ENCODE data around the gene WDR62.

The WDR62 gene

GRCh38 chr19:36103040-36103626, 48.4 kb downstream of the WDR62 start:
- DNase-seq (ENCODE audit: low read depth), result no peak
- H3K4me3 ChIP-seq (ENCODE audit: low read depth, low read length), result no peak overlapping the region

DNA sequence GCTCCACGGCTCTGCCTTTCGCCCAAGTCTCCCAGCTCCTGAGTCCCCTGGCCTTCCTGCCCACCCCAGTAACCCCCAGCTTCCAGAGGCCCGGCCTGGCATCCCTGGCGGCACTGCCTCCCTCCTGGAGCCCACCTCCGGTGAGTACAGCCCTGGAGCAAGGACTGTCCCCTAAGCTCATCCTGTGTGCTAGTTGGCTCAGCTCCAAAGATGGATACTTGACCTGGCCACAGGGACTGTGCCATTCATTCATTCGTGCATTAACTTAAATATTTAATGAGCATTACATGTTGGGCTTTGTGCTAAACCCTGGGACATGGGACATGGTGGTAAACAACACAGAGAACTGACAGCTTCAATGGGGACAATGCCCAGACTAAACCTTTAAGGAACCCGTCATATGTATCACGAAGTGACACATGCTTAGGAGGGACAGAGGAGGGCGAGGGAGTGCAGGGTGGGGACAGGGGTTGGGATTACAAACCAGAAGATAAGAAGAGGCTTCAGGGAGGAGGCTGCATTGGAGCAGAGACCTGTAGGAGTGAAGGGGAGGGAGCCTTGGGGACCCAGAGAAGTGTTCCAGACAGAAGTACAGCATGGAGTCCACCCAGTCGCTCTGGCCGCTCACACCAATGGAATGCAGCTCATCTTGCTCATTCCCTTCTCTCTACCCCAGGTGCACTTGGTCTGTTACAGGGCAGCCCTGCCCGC, 49.3 kb downstream of the WDR62 start:
- DNase-seq (ENCODE audit: low read depth), result no peak
- no peak overlapping the region for H3K4me3 ChIP-seq (ENCODE audit: low read depth, low read length)

- DNase-seq (ENCODE audit: low read depth), result no peak
- no peak overlapping the region for H3K4me3 ChIP-seq (ENCODE audit: low read depth, low read length)
Measured at GRCh38 chr19:36106441-36106840, 51.7 kb downstream of the WDR62 start.

DNA sequence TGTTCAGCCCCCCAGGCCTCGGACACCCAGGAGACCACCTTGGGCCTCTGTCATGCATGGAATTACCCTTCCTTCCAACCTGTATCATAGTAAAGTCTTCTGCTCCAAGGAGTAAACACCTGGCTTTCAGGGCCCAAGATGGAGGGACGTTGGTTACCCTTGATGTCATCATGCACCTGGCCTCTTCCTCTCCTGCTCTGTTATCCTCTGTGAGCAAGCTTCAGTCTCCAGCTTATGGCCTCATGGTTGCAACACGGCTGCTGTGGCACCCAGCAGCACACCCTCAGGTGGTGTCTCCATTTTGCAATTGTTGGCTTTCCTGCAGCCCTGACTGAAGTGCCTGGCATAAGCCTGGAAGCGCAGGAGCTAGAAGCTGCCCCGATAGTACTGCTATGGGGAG, 52.3 kb downstream of the WDR62 start:
- H3K4me3 ChIP-seq (ENCODE audit: low read depth, low read length), result no peak overlapping the region
- DNase-seq (ENCODE audit: low read depth), result no peak

GRCh38 chr19:36108684-36109083, 54.0 kb downstream of the WDR62 start:
- no peak overlapping the region for H3K4me3 ChIP-seq (ENCODE audit: low read depth, low read length)
- DNase-seq (ENCODE audit: low read depth), result no peak

DNA sequence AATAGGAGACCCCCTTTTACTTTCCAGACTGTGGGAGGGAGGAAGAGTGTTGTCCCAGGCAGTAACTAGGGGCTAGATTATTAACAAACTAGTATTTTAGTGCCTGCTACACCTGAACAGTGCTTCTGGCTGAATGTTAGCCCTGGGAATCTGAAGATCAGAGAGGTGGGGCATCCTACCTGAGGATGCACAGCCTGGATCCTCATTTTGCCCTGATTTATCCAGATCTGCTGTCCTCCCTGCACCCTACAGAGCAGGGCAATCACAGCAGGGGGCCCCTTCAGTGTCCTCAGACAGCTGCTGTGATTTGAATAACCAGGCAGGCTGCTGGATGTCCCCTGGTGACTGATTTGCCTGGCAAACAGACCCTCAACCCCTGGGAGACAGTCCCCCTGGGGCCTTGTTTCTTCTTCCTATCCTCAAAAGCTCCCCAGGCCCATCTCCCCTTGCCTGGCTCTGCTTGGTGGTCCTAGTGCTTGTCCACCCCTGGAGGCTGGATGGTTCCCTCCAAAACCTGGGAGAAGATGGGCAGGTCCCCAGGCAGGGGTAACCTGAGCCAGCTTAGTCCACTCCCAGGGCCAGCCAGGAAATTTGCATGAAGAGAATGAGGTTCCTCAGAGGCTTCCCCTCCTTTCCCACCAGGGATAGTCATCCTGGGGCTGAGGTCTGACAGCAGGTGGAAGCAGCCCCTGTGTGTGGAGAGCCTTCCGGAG, 55.9 kb downstream of the WDR62 start, which contains the start of gene OVOL3:
Gene OVOL3, plus strand, starts transcription at position 657 of the 713 bp plus-strand sequence. CDS start 60 bp downstream, outside the sequence.
- H3K4me3 ChIP-seq (ENCODE audit: low read depth, low read length), result no peak within 1 kb of the TSS
- no peak for DNase-seq (ENCODE audit: low read depth)

DNA sequence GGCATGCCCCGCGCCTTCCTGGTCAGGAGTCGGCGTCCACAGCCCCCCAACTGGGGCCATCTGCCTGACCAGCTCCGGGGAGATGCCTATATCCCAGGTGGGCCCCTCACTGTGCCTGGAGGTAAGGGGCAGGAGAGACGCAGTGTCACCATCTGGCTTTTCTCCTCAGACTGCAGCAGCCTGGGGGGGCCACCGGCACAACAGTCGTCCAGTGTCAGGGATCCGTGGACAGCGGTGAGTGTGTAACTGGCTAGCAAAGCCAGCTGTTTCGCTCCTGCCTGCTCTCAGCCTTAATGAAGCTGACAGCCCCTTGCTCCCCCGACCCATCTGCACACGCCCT, 56.5 kb downstream of the WDR62 start:
- no peak overlapping the region for H3K4me3 ChIP-seq (ENCODE audit: low read depth, low read length)
- no peak for DNase-seq (ENCODE audit: low read depth)

GRCh38 chr19:36112678-36113077, 58.0 kb downstream of the WDR62 start:
- no peak overlapping the region for H3K4me3 ChIP-seq (ENCODE audit: low read depth, low read length)
- no peak for DNase-seq (ENCODE audit: low read depth)

GRCh38 chr19:36113425-36113824, 58.7 kb downstream of the WDR62 start:
- peak overlapping the region; percentile 90 for H3K4me3 ChIP-seq (ENCODE audit: low read depth, low read length)
- DNase-seq (ENCODE audit: low read depth), result no peak

GRCh38 chr19:36113894-36114720, 59.4 kb downstream of the WDR62 start:
- peak overlapping the region; percentile 90 for H3K4me3 ChIP-seq (ENCODE audit: low read depth, low read length)
- DNase-seq (ENCODE audit: low read depth), result no peak

DNA sequence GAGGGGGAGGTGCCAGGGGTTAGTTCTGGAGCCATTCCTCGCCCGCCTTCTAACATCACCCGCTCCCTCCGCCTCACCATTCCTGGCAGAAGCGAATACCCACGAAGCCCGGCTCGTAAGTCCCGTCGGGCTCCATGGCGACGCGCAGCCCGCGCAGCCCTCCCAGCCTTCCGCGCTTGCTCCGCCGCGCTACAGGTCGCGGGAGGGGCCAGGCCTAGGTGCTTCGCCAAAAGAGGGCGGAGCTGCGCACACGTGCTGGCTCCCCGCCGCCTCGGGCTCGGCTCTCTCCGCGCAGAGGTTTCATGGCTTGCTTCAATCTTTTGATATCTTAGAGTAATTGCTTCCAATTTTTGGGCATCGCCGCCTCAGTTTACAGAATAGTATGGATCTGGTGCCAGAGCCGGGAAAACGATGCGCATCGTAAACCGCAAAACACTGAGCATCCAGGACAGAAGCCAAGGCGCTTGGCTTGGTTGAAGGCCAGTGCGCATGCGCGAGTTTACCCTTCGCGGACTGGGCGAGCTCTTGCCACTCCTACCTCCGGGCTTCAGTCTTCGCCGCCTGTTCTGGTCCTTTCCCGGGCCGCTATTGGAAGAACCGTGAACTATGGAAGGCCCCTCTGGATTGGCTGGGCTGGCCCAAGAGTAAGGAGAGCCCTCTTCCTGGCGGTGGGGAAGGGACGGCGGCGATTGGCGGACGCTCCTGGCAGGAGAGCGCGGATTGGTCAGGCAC, 60.2 kb downstream of the WDR62 start, which contains the start of gene POLR2I:
Gene POLR2I, minus strand, starts transcription at position 155 of the 732 bp plus-strand sequence. Its CDS starts 19 bp downstream, at position 136.
- DNase-seq (ENCODE audit: low read depth), result peak; percentile 99

GRCh38 chr19:36115453-36116343, 61.0 kb downstream of the WDR62 start, which contains the start of gene TBCB:
Gene TBCB, plus strand, starts transcription at chr19:36115468. Its CDS starts 93 bp downstream, at chr19:36115561.
- no peak for DNase-seq (ENCODE audit: low read depth)

More for the DNA sequence above, 60.2 kb downstream of the WDR62 start, which contains the start of gene POLR2I:
- peak within 1 kb of the TSS; percentile 90 for H3K4me3 ChIP-seq (ENCODE audit: low read depth, low read length)

GRCh38 chr19:36116344-36116637, 61.6 kb downstream of the WDR62 start:
- no peak for DNase-seq (ENCODE audit: low read depth)
- peak overlapping the region; percentile 90 for H3K4me3 ChIP-seq (ENCODE audit: low read depth, low read length)

More at GRCh38 chr19:36115453-36116343, 61.0 kb downstream of the WDR62 start, which contains the start of gene TBCB:
- H3K4me3 ChIP-seq (ENCODE audit: low read depth, low read length), result peak within 1 kb of the TSS; percentile 90

GRCh38 chr19:36120092-36120983, 65.6 kb downstream of the WDR62 start:
- no peak for DNase-seq (ENCODE audit: low read depth)
- H3K4me3 ChIP-seq (ENCODE audit: low read depth, low read length), result no peak overlapping the region

GRCh38 chr19:36120984-36121358, 66.3 kb downstream of the WDR62 start:
- DNase-seq (ENCODE audit: low read depth), result no peak
- H3K4me3 ChIP-seq (ENCODE audit: low read depth, low read length), result no peak overlapping the region

DNA sequence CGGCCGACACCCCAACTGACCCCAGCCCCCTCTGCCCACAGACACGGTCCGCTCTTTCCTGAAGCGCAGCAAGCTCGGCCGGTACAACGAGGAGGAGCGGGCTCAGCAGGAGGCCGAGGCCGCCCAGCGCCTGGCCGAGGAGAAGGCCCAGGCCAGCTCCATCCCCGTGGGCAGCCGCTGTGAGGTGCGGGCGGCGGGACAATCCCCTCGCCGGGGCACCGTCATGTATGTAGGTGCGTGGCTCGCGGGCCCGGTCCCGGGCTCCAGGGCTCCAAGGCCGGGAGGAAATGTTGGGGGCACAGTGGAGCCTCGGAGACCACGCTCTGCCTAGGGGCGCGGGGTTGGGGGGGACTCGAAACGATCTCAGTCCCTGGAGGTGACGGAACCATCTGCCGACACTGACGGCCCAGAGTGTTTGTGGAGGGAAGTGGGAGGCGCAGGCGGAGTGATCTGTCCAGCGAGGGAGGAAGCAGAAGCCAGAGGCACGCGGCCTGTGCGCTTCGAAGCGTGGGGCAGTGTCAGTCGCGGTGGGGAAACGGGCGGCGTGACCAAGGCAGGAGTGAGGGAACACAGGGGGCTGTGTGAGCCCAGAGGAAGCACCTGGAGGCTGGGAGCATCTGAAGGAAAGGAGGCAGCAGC, 66.9 kb downstream of the WDR62 start:
- DNase-seq (ENCODE audit: low read depth), result no peak
- no peak overlapping the region for H3K4me3 ChIP-seq (ENCODE audit: low read depth, low read length)

DNA sequence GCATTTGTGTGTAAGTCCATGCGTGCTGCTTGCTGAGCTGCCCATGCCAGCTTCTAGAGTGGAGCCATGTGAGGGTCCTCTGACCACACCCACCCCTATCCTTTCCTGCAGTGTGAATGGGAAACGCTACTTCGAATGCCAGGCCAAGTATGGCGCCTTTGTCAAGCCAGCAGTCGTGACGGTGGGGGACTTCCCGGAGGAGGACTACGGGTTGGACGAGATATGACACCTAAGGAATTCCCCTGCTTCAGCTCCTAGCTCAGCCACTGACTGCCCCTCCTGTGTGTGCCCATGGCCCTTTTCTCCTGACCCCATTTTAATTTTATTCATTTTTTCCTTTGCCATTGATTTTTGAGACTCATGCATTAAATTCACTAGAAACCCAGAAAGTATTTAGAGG, 70.9 kb downstream of the WDR62 start:
- no peak for DNase-seq (ENCODE audit: low read depth)

More for the DNA sequence above, 70.9 kb downstream of the WDR62 start:
- H3K4me3 ChIP-seq (ENCODE audit: low read depth, low read length), result no peak overlapping the region
